Fibroblast of upper back skin (primary cell): ENCODE results near the gene FGGY.
"Not testable (repeated sequence)": the region's sequence is repeated elsewhere in the genome, so short reads cannot be mapped to it uniquely, and the experiment has no call there.

Source experiments
- DNase-seq: peaks from one replicate; pipeline ENCODE4 v3.0.0-alpha.2; 2013

Gene FGGY

GRCh38 chr1:59556802-59557548 is 260.1 kb downstream of the FGGY start:
- no peak for DNase-seq

GRCh38 chr1:59557549-59557885 is 260.6 kb downstream of the FGGY start:
- DNase-seq: no peak

- DNase-seq: not testable (repeated sequence)
These were observed 261.7 kb downstream of the FGGY start for GRCh38 chr1:59558580-59558979.

GRCh38 chr1:59560807-59561450 is 264.0 kb downstream of the FGGY start:
- no peak for DNase-seq

GRCh38 chr1:59561796-59562195 is 264.9 kb downstream of the FGGY start:
- DNase-seq: no peak

GRCh38 chr1:59564192-59564891 is 267.4 kb downstream of the FGGY start:
- DNase-seq: peak; percentile 28

- peak; percentile 89 for DNase-seq
These were observed 268.9 kb downstream of the FGGY start for GRCh38 chr1:59565611-59566410.

GRCh38 chr1:59568158-59568935 is 271.5 kb downstream of the FGGY start:
- peak; percentile 38 for DNase-seq

- DNase-seq: no peak
These were observed 272.3 kb downstream of the FGGY start for GRCh38 chr1:59569198-59569597.

- DNase-seq: no peak
These were observed 273.6 kb downstream of the FGGY start for GRCh38 chr1:59570524-59570923.

GRCh38 chr1:59574085-59574484 is 277.2 kb downstream of the FGGY start:
- DNase-seq: peak; percentile 91

GRCh38 chr1:59577774-59578173 is 280.9 kb downstream of the FGGY start:
- no peak for DNase-seq

GRCh38 chr1:59579222-59579621 is 282.3 kb downstream of the FGGY start:
- DNase-seq: no peak

- no peak for DNase-seq
These were observed 283.4 kb downstream of the FGGY start for GRCh38 chr1:59580257-59580656.

GRCh38 chr1:59592410-59592809 is 295.5 kb downstream of the FGGY start:
- not testable (repeated sequence) for DNase-seq

GRCh38 chr1:59592924-59593323 is 296.0 kb downstream of the FGGY start:
- no peak for DNase-seq

GRCh38 chr1:59593798-59594790 is 297.2 kb downstream of the FGGY start:
- no peak for DNase-seq

GRCh38 chr1:59595774-59596173 is 298.9 kb downstream of the FGGY start:
- DNase-seq: peak; percentile 60

GRCh38 chr1:59596432-59596831 is 299.5 kb downstream of the FGGY start:
- DNase-seq: peak; percentile 56

- no peak for DNase-seq
These were observed 300.1 kb downstream of the FGGY start for GRCh38 chr1:59596956-59597355.
